OCI-LY7 (cell line): ENCODE measurements around the gene SNPH. TPM values are rescaled to one million over a fixed set of nuclear protein-coding genes. Genes with fewer than 3 reads are reported as not detected.

ENCODE experiments used
- BruUV-seq: library from RNA; stranded (reverse); fragments of 400-500 nt; replicated peaks from 2 replicates; lab custom pipeline; 2021; lab: Mats Ljungman, UMichigan
- CTCF ChIA-PET: fragments of 300-600 bp; sonication (Branson Sonifier 250); formaldehyde crosslinking; loops from one replicate; lab custom pipeline; 2022; ENCODE audit warnings: antibody characterized with exemption; ENCODE audit not compliant: unreplicated experiment; lab: Charles Lee
- POLR2A ChIA-PET: fragments of 300-600 bp; sonication (Branson Sonifier 250); formaldehyde crosslinking; loops from one replicate; lab custom pipeline; 2022; ENCODE audit warnings: antibody characterized with exemption; lab: Charles Lee
- DNase-seq: peaks from one replicate; pipeline ENCODE4 v3.0.0-alpha.2; 2015; ENCODE audit warnings: low spot score
- H2AFZ ChIP-seq: fragments of 200-600 bp; sonication (generic), shearing (Covaris generic); 2 replicates; pipeline ENCODE4 v1.6.1; 2014; ENCODE audit warnings: mild to moderate bottlenecking, antibody characterized with exemption, low read length, moderate library complexity
- H3K27ac ChIP-seq: fragments of 200-600 bp; sonication (generic); 2 replicates; pipeline ENCODE4 v1.5.1; 2014; ENCODE audit warnings: mixed run types, low read depth, mild to moderate bottlenecking, moderate library complexity, low read length, inconsistent platforms; ENCODE audit not compliant: poor library complexity, severe bottlenecking
- H3K36me3 ChIP-seq: fragments of 200-600 bp; sonication (generic); 2 replicates; pipeline ENCODE4 v1.6.1; 2014; ENCODE audit warnings: mild to moderate bottlenecking, antibody characterized with exemption, low read length, moderate library complexity, mixed read lengths; ENCODE audit not compliant: insufficient read depth
- H3K4me1 ChIP-seq: fragments of 200-600 bp; sonication (generic); 2 replicates; pipeline ENCODE4 v1.5.1; 2014; ENCODE audit warnings: mild to moderate bottlenecking, low read length; ENCODE audit not compliant: insufficient read depth, poor library complexity, severe bottlenecking
- H3K4me2 ChIP-seq: fragments of 200-600 bp; sonication (generic); 2 replicates; pipeline ENCODE4 v1.6.1; 2014; ENCODE audit warnings: mild to moderate bottlenecking, low read length
- H3K4me3 ChIP-seq: fragments of 200-600 bp; sonication (generic); 2 replicates; pipeline ENCODE4 v1.5.1; 2014; ENCODE audit warnings: mild to moderate bottlenecking, low read depth, low read length; ENCODE audit not compliant: poor library complexity, severe bottlenecking
- H3K79me2 ChIP-seq: fragments of 200-600 bp; sonication (generic); 2 replicates; pipeline ENCODE4 v1.6.1; 2016; ENCODE audit warnings: low read depth, mild to moderate bottlenecking, low read length, moderate library complexity, mixed read lengths; ENCODE audit not compliant: insufficient read depth
- H3K9me2 ChIP-seq: fragments of 200-600 bp; sonication (generic); 2 replicates; pipeline ENCODE4 v1.6.1; 2016; ENCODE audit warnings: mild to moderate bottlenecking, low read length, mixed read lengths; ENCODE audit not compliant: insufficient read depth
- H3K9me3 ChIP-seq: fragments of 200-600 bp; sonication (generic); 2 replicates; pipeline ENCODE4 v1.6.1; 2014; ENCODE audit warnings: mild to moderate bottlenecking, mixed run types, low read length, mixed read lengths
- H4K20me1 ChIP-seq: fragments of 200-600 bp; sonication (generic); 2 replicates; pipeline ENCODE4 v1.6.1; 2014; ENCODE audit warnings: mild to moderate bottlenecking, antibody characterized with exemption, low read length, moderate library complexity, mixed read lengths; ENCODE audit not compliant: insufficient read depth
- EZH2phosphoT487 ChIP-seq: fragments of 200-600 bp; sonication (generic); IDR thresholded peaks from 2 replicates; pipeline ENCODE4 v1.6.1; 2018; ENCODE audit warnings: low read depth, borderline replicate concordance, mild to moderate bottlenecking, mixed run types, antibody characterized with exemption, low read length, moderate library complexity, mixed read lengths
- intact Hi-C: fragments of 100-400 bp; cut with micrococcal nuclease; formaldehyde crosslinking; loops from one replicate; pipeline ENCODE4 v1.10.0; 2022; ENCODE audit not compliant: unreplicated experiment
- total RNA-seq, 2 experiments: library from RNA; depleted of rRNA in 1 of 2; stranded (reverse); fragments of >200 nt in 1 of 2; shearing (Covaris generic) in 1 of 2; gene quantifications; 2 replicates each; pipeline ENCODE4 v1.2.3, GENCODE V29; 2014 to 2022
- TF ChIP-seq, protein P1 (sequence below): fragments of 200-600 bp; sonication (generic); conservative IDR thresholded peaks from 2 replicates; pipeline ENCODE4 v1.5.1; 2014; ENCODE audit warnings: mild to moderate bottlenecking, antibody characterized with exemption, low read length, moderate library complexity, mixed read lengths

The SNPH gene
- total RNA-seq, 2 experiments from 2014 or later = not detected

DNA sequence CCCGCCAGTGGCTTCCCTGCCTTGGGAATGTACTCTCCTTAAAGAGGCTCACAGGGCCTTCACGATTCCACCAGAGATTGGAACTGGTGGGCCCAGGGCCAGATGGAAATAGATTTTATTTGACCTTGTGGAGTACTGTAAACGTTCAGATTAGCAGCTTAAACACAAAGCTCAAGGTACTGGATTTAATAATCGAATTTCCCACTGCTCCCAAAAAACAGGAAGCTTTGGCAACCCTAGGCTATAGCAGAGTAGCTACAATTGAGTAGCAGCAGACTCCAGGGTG is 55.5 kb downstream of the SNPH start:
- peaks cover 13% of the 10 kb centered on the region for H3K79me2 ChIP-seq
- no peak overlapping the region for H3K4me2 ChIP-seq
- H2AFZ ChIP-seq = no peak overlapping the region
- intact Hi-C loops = no loop called here
- no peaks in the 10 kb centered on the region for H3K9me2 ChIP-seq
- BruUV-seq = no TSS peak
- DNase-seq = no peak
- no peaks in the 10 kb centered on the region for H3K9me3 ChIP-seq
- ChIA-PET CTCF (no interaction called here), POLR2A (interaction anchor here (1.4 kb wide), 1 partner anchor 70 kb away, joined by 13 read pairs; no protein-coding TSS in a partner anchor)
- peaks cover 8% of the 10 kb centered on the region; the same call in 1 of the 2 replicates for H4K20me1 ChIP-seq
- no peaks in the 10 kb centered on the region for H3K36me3 ChIP-seq
- TF ChIP-seq, protein P1, sequence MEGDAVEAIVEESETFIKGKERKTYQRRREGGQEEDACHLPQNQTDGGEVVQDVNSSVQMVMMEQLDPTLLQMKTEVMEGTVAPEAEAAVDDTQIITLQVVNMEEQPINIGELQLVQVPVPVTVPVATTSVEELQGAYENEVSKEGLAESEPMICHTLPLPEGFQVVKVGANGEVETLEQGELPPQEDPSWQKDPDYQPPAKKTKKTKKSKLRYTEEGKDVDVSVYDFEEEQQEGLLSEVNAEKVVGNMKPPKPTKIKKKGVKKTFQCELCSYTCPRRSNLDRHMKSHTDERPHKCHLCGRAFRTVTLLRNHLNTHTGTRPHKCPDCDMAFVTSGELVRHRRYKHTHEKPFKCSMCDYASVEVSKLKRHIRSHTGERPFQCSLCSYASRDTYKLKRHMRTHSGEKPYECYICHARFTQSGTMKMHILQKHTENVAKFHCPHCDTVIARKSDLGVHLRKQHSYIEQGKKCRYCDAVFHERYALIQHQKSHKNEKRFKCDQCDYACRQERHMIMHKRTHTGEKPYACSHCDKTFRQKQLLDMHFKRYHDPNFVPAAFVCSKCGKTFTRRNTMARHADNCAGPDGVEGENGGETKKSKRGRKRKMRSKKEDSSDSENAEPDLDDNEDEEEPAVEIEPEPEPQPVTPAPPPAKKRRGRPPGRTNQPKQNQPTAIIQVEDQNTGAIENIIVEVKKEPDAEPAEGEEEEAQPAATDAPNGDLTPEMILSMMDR = no peak
- TF ChIP-seq EZH2phosphoT487 = no peak
- no peak overlapping the region for H3K4me3 ChIP-seq
- no peak overlapping the region for H3K27ac ChIP-seq
- H3K4me1 ChIP-seq = peaks cover 17% of the 10 kb centered on the region

DNA sequence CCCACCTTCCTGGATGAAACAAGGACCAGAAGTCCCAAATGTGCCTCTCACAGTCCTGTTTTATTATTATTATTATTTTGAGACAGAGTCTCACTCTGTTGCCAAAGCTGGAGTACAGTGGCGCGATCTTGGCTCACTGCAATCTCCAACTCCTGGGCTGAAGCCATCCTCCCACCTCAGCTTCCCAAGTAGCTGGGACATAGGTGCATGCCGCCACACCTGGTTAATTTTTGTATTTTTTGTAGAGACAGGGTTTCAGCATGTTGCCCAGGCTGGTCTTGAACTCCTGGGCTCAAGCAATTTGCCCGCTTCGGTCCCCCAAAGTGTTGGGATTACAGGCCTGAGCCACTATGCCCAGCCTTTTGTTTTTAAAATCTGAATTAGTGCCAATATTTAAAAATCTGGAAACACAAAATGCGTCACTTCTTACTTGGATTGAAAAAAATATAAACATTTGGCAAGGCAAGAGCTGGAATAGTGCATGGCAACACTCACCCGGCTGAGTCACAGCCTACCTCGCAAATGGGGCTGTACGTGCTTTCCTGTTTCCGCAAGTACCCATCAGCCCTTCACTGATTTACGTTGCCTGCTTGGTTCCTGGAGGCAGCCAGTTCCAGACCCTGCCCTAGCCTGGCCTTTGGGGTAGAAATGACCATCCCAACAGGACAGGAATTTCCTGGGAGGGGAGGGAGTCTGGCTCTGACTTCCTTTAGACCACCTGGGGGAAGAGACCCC is 56.6 kb downstream of the SNPH start:
- Histone ChIP-seq H3K4me2 (no peak overlapping the region), H2AFZ (no peak overlapping the region), H3K79me2 (peaks cover 24% of the 10 kb centered on the region), H3K4me1 (peaks cover 27% of the 10 kb centered on the region), H3K27ac (no peak overlapping the region), H3K9me3 (no peaks in the 10 kb centered on the region), H3K9me2 (no peaks in the 10 kb centered on the region), H4K20me1 (peaks cover 10% of the 10 kb centered on the region; the same call in 1 of the 2 replicates), H3K36me3 (no peaks in the 10 kb centered on the region), H3K4me3 (no peak overlapping the region)
- no TSS peak for BruUV-seq
- ChIA-PET CTCF (no interaction called here), POLR2A (interaction anchor here (0.7 to 1.4 kb wide), 2 partner anchors 10 to 69 kb away, joined by 3 to 13 read pairs; no protein-coding TSS in a partner anchor)
- intact Hi-C loops = no loop called here
- TF ChIP-seq, protein P1 = no peak
- DNase-seq = no peak

DNA sequence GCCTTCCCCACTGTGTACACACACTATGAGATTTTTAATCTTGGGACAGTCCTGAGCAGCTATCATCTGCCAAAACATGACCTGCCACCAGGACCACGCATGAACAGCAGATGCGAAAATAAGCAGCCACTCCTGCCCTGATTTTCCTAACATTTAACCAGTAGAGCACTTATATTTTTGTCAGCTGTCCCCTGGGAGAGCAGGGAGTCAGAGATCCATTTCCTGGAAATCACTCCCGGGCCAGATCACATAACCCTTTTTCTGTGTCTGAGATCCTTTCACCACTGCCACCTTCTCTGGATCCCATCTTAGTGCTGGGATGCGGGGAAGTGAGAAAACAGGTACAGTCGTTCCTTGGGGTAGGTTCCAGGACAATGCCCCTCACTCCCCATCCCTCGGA is 57.2 kb downstream of the SNPH start:
- no peak for DNase-seq
- intact Hi-C loops = no loop called here
- peaks cover 27% of the 10 kb centered on the region for H3K79me2 ChIP-seq
- H2AFZ ChIP-seq = no peak overlapping the region
- H3K27ac ChIP-seq = no peak overlapping the region
- H3K36me3 ChIP-seq = no peaks in the 10 kb centered on the region
- peaks cover 10% of the 10 kb centered on the region; the same call in 1 of the 2 replicates for H4K20me1 ChIP-seq
- ChIA-PET POLR2A (interaction anchor here (0.7 kb wide), 1 partner anchor 10 kb away, joined by 3 read pairs; no protein-coding TSS in a partner anchor), CTCF (no interaction called here)
- BruUV-seq = no TSS peak
- H3K4me1 ChIP-seq = peaks cover 33% of the 10 kb centered on the region
- no peak overlapping the region for H3K4me3 ChIP-seq
- no peaks in the 10 kb centered on the region for H3K9me2 ChIP-seq
- TF ChIP-seq, protein P1 = no peak
- no peak for TF ChIP-seq EZH2phosphoT487
- H3K4me2 ChIP-seq = no peak overlapping the region
- no peaks in the 10 kb centered on the region for H3K9me3 ChIP-seq
